Heart left ventricle (tissue), 13 donors: Measurements from ENCODE around the gene ATG3.

Experiments used
- CTCF ChIP-seq, 12 donors: fragments of 200-600 bp; sonication (generic) in 4 of 12; IDR thresholded peaks; one replicate each; pipeline versions ENCODE4 v1.5.0 to v1.8.0; 2018 to 2022; ENCODE audit warnings: antibody characterized with exemption in 12 of 12, mild to moderate bottlenecking in 5 of 12
- POLR2A ChIP-seq, 2 donors: fragments of 450-650 bp; IDR thresholded peaks; one replicate each; pipeline ENCODE4 v1.6.1; 2017; ENCODE audit warnings: antibody characterized with exemption in 2 of 2, mild to moderate bottlenecking in 2 of 2, moderate library complexity in 2 of 2
- donor health status: ischemic (EF 13 %, LVEDD 7.1; RV severe dilation, severe dysfunction).
- donor health status: DM: no; HTN: yes; CAD: no.
- donor health status: DM: no; HTN: no; CAD: no.
- donor health status: ischemic (EF 25% LVEDD 6.9; RV normal size, moderate dysfunction).
- donor health status: ischemic (EF 25% LVEDD 5.7; RV mildly dilated, moderate dysfunction).
- donor health status: ischemic (EF 35%, LVEDD 5.7; RV mildly dilated, moderate dysfunction).
- donor health status: nonischemic (EF 11% LVEDD 7.7; RV severe dilation, severe dysfunction).
- donor health status: DM: yes; HTN: yes; CAD: no.
- donor health status: PGD.
- donor health status: ischemic (EF 29% LVEDD 5.4; RV normal size, mild dysfunction).
- donor health status: nonischemic (EF 23%, LVEDD 6.1; RV moderate dilation, normal function).

DNA sequence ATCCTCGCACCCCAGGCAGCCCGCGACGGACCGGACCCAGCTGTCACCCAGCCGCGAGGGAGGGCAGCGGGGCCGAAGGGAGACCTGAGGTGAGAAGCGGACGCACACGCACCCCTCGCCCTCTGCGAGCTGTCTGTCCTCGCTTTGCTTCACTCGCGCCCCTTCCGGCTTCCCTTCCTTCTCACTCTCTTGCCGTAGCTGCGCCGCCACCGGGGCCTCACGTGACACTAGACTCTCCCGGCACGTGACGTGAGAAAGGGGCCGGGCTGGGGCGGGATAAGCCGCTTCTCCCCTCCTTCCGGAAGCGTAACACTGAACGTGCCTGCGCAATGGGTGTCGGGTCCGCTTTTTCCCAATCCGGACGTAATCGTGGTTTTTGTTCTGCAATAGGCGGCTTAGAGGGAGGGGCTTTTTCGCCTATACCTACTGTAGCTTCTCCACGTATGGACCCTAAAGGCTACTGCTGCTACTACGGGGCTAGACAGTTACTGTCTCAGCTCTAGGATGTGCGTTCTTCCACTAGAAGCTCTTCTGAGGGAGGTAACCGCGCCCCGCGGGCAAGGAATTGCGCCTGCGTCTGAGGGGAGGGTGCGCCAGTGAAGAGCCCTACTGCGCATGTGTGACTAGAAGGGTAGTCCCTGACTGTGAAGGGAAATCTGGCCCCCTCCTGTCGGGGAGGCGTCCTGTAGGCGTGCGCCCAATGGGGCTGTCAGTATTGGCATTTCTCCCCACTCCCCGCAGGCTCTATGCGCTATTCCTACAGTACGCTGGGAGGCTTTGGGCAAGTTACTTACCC lies at the start of gene ATG3, which contains the start of gene SLC35A5:
- TF ChIP-seq POLR2A (IDR thresholded peaks at IDR 0.05) (peak in 1 of 2 donors; percentile 65), CTCF (IDR thresholded peaks at IDR 0.05) (peak in 3 of 12 donors; percentile 12 to 20 (median 13))
